NCI-H2196 (cell line): Measurements from ENCODE around the gene ATP1B1.
A peak's percentile ranks its signal among the peaks of the same experiment; 100 is the strongest.

Experiments
- DNase-seq: peaks from one replicate; lab custom pipeline; 2025; ENCODE audit not compliant: unreplicated experiment; lab: John Stamatoyannopoulos, UW

Gene ATP1B1

GRCh38 chr1:169106095-169106920, at the start of gene ATP1B1:
Gene ATP1B1, plus strand, starts transcription at chr1:169106690. Its CDS starts 140 bp downstream, at chr1:169106830.
- peak; percentile 94 for DNase-seq

- no peak for DNase-seq
Observed at GRCh38 chr1:169059421-169059820, 47.1 kb upstream of the ATP1B1 start.

- DNase-seq = peak; percentile 26
Observed at GRCh38 chr1:169060043-169060722, 46.3 kb upstream of the ATP1B1 start.

- no peak for DNase-seq
Observed at GRCh38 chr1:169060919-169061639, 45.4 kb upstream of the ATP1B1 start.

GRCh38 chr1:169062152-169062551, 44.3 kb upstream of the ATP1B1 start:
- DNase-seq = no peak

- no peak for DNase-seq
Observed at GRCh38 chr1:169064103-169064502, 42.4 kb upstream of the ATP1B1 start.

- DNase-seq = no peak
Observed at GRCh38 chr1:169070547-169070946, 35.9 kb upstream of the ATP1B1 start.

GRCh38 chr1:169070958-169071357, 35.5 kb upstream of the ATP1B1 start:
- no peak for DNase-seq

- peak; percentile 36 for DNase-seq
Observed at GRCh38 chr1:169072945-169073725, 33.4 kb upstream of the ATP1B1 start.

- DNase-seq = peak; percentile 20
Observed at GRCh38 chr1:169078163-169078883, 28.2 kb upstream of the ATP1B1 start.

- no peak for DNase-seq
Observed at GRCh38 chr1:169081503-169082123, 24.9 kb upstream of the ATP1B1 start.

GRCh38 chr1:169085911-169086310, 20.6 kb upstream of the ATP1B1 start:
- no peak for DNase-seq

- peak; percentile 56 for DNase-seq
Observed at GRCh38 chr1:169086603-169087455, 19.7 kb upstream of the ATP1B1 start.

- DNase-seq = no peak
Observed at GRCh38 chr1:169087876-169088275, 18.6 kb upstream of the ATP1B1 start.

GRCh38 chr1:169089776-169090175, 16.7 kb upstream of the ATP1B1 start:
- no peak for DNase-seq

GRCh38 chr1:169090308-169090899, 16.1 kb upstream of the ATP1B1 start:
- no peak for DNase-seq

- no peak for DNase-seq
Observed at GRCh38 chr1:169090900-169091311, 15.6 kb upstream of the ATP1B1 start.

GRCh38 chr1:169091480-169091941, 15.0 kb upstream of the ATP1B1 start:
- no peak for DNase-seq
